ENCODE results near the gene GJB1. TPM values are rescaled to one million over a fixed set of nuclear protein-coding genes. Genes with fewer than 3 reads are reported as not detected.

Gene GJB1
- total and polyA plus RNA-seq, 7 donors, result 0.05 TPM; not detected in 5

Other genes with a start within 250 kb of the GJB1 start
- 10 to 100 TPM; 28.0 to 55.6 (median 39.1) TPM for gene SNX12, start 154.9 kb upstream of the GJB1 start, total RNA-seq
- gene SNX12, start 154.9 kb upstream of the GJB1 start, polyA plus RNA-seq, result 10 to 100 TPM; 28.0 to 46.9 (median 28.3) TPM
- 10 to 100 TPM; 55.1 to 80.7 (median 63.5) TPM for gene FOXO4, start 127.4 kb upstream of the GJB1 start, total RNA-seq
- 10 to 100 TPM; 14.6 to 56.5 (median 31.7) TPM for gene FOXO4, start 127.4 kb upstream of the GJB1 start, polyA plus RNA-seq
- not detected for gene CXorf65, start 116.5 kb upstream of the GJB1 start, total RNA-seq
- not detected for gene CXorf65, start 116.5 kb upstream of the GJB1 start, polyA plus RNA-seq
- gene IL2RG, start 111.6 kb upstream of the GJB1 start, total RNA-seq, result 1 to 10 TPM in 3 of 4 donors, under 1 TPM in 1; 0.93 to 1.5 (median 1.2) TPM
- 1 to 10 TPM; 1.2 to 2.8 (median 1.6) TPM for gene IL2RG, start 111.6 kb upstream of the GJB1 start, polyA plus RNA-seq
- 10 to 100 TPM; 20.7 to 24.8 (median 23.7) TPM for gene MED12, start 104.6 kb upstream of the GJB1 start, total RNA-seq
- 10 to 100 TPM in 1 of 3 donors, 1 to 10 TPM in 2; 7.1 to 12.8 (median 7.5) TPM for gene MED12, start 104.6 kb upstream of the GJB1 start, polyA plus RNA-seq
- under 1 TPM; 0.07 to 0.32 (median 0.15) TPM for gene NLGN3, start 78.4 kb upstream of the GJB1 start, total RNA-seq
- gene NLGN3, start 78.4 kb upstream of the GJB1 start, polyA plus RNA-seq, result under 1 TPM; 0.04 to 0.10 (median 0.08) TPM
- gene ZMYM3, start 30.9 kb downstream of the GJB1 start, total RNA-seq, result 10 to 100 TPM in 1 of 4 donors, 1 to 10 TPM in 3; 6.3 to 10.6 (median 7.2) TPM
- 1 to 10 TPM; 2.5 to 4.0 (median 3.0) TPM for gene ZMYM3, start 30.9 kb downstream of the GJB1 start, polyA plus RNA-seq
- gene NONO, start 60.4 kb downstream of the GJB1 start, total RNA-seq, result 100 to 1,000 TPM; 106 to 119 (median 110) TPM
- 10 to 100 TPM; 57.9 to 97.7 (median 91.6) TPM for gene NONO, start 60.4 kb downstream of the GJB1 start, polyA plus RNA-seq
- 10 to 100 TPM in 3 of 4 donors, 1 to 10 TPM in 1; 7.8 to 35.2 (median 16.7) TPM for gene ITGB1BP2, start 78.5 kb downstream of the GJB1 start, total RNA-seq
- gene ITGB1BP2, start 78.5 kb downstream of the GJB1 start, polyA plus RNA-seq, result 10 to 100 TPM in 2 of 3 donors, 1 to 10 TPM in 1; 4.4 to 26.8 (median 13.8) TPM
- 10 to 100 TPM; 22.3 to 25.6 (median 24.4) TPM for gene TAF1, start 143.1 kb downstream of the GJB1 start, total RNA-seq
- 10 to 100 TPM in 1 of 3 donors, 1 to 10 TPM in 2; 5.5 to 10.6 (median 6.4) TPM for gene TAF1, start 143.1 kb downstream of the GJB1 start, polyA plus RNA-seq

Measured in psoas muscle (tissue), 7 donors.